HepG2 (cell line): Measurements from ENCODE around the gene PRKAG1. TPM values are rescaled to one million over a fixed set of nuclear protein-coding genes. Genes with fewer than 3 reads are reported as not detected.

Experiments
- ATAC-seq: fragments of 200-7000 bp; cut with Tn5 transposase; 3 replicates; pipeline ENCODE4 v1.9.1; 2020; ENCODE audit warnings: mild to moderate bottlenecking, moderate library complexity
- BruUV-seq: library from RNA; stranded (reverse); fragments of 400-500 nt; replicated peaks from 2 replicates; lab custom pipeline; 2021; lab: Mats Ljungman, UMichigan
- CTCF ChIA-PET: fragments of 300-600 bp; formaldehyde crosslinking; extraction: SDS; loops from one replicate; lab custom pipeline; 2021; ENCODE audit warnings: low total read pairs, inconsistent platforms, low intra/inter-chr PET ratio; lab: Yijun Ruan, JAX
- POLR2A ChIA-PET: fragments of 350-600 bp; sonication (Branson Sonifier 250); formaldehyde crosslinking; loops from one replicate; lab custom pipeline; 2020; ENCODE audit warnings: antibody characterized with exemption, inconsistent platforms; lab: Yijun Ruan, JAX
- DNase-seq: peaks from one replicate; pipeline ENCODE4 v3.0.0-alpha.2; 2015; ENCODE audit warnings: low spot score
- FAIRE-seq: peaks from 3 replicates; lab custom pipeline; 2011; peaks lifted over from hg19 to GRCh38; lab: Jason Lieb, UNC
- H2AFZ ChIP-seq: one replicate; pipeline ENCODE4 v1.6.1; 2011; ENCODE audit warnings: low read length, inconsistent platforms
- H3K27ac ChIP-seq: fragments of 300-600 bp; 3 replicates; pipeline ENCODE4 v1.8.0; 2011; ENCODE audit warnings: mixed run types, mild to moderate bottlenecking, mixed read lengths, low read length, inconsistent platforms; ENCODE audit not compliant: insufficient read depth; ENCODE audit errors: extremely low read length
- H3K27me3 ChIP-seq, 2 experiments: fragments of 200-600 bp in 1 of 2; 2 replicates in 1 of 2; 3 replicates in 1 of 2; pipeline versions ENCODE4 v1.6.0 to v1.8.0; 2011; ENCODE audit warnings: low read length in 2 of 2, mild to moderate bottlenecking in 2 of 2, moderate library complexity in 2 of 2, inconsistent platforms in 1 of 2; ENCODE audit not compliant: insufficient read depth in 2 of 2, control insufficient read depth in 1 of 2
- H3K36me3 ChIP-seq, 2 experiments: fragments of 200-600 bp in 1 of 2; replicated peaks in 1 of 2; 2 replicates in 1 of 2; 3 replicates in 1 of 2; pipeline versions ENCODE4 v1.5.1 to v1.8.0; 2011; ENCODE audit warnings: low read length in 2 of 2, inconsistent platforms in 1 of 2; ENCODE audit not compliant: insufficient read depth in 2 of 2, control insufficient read depth in 1 of 2
- H3K4me1 ChIP-seq: 2 replicates; pipeline ENCODE4 v1.5.1; 2012; ENCODE audit warnings: low read length, inconsistent platforms; ENCODE audit not compliant: insufficient read depth
- H3K4me2 ChIP-seq: 2 replicates; pipeline ENCODE4 v1.6.0; 2011; ENCODE audit warnings: low read depth, low read length, inconsistent platforms
- H3K4me3 ChIP-seq, 3 experiments: fragments of 200-600 bp in 1 of 3; sonication (generic), shearing (Covaris generic) in 1 of 3; replicated peaks in 1 of 3; 2 replicates each; pipeline ENCODE4 v1.5.1; 2011 to 2016; ENCODE audit warnings: low read length in 3 of 3, inconsistent platforms in 2 of 3, low read depth in 2 of 3, mild to moderate bottlenecking in 2 of 3, control low read depth in 1 of 3, mixed read lengths in 1 of 3; ENCODE audit not compliant: insufficient read depth in 1 of 3
- H3K79me2 ChIP-seq: one replicate; pipeline ENCODE4 v1.6.1; 2011; ENCODE audit warnings: low read length, inconsistent platforms; ENCODE audit not compliant: insufficient read depth
- H3K9ac ChIP-seq: 2 replicates; pipeline ENCODE4 v1.6.0; 2011; ENCODE audit warnings: mild to moderate bottlenecking, low read depth, low read length, inconsistent platforms; ENCODE audit not compliant: insufficient read depth
- H3K9me3 ChIP-seq: 2 replicates; pipeline ENCODE4 v1.5.1; 2012; ENCODE audit warnings: mild to moderate bottlenecking, low read length
- H4K20me1 ChIP-seq: 2 replicates; pipeline ENCODE4 v1.6.0; 2011; ENCODE audit warnings: inconsistent platforms, mild to moderate bottlenecking, low read length, moderate library complexity; ENCODE audit not compliant: insufficient read depth
- CSRNP1 ChIP-seq: sonication (generic); formaldehyde crosslinking; IDR thresholded peaks from 2 replicates; pipeline ENCODE4 v1.8.1; 2023; ENCODE audit warnings: mild to moderate bottlenecking, missing genetic modification reagents
- HMG20A ChIP-seq: IDR thresholded peaks from 2 replicates; pipeline ENCODE4 v1.6.1; 2016; ENCODE audit warnings: borderline replicate concordance
- MTA3 ChIP-seq: sonication (generic); formaldehyde crosslinking; IDR thresholded peaks from 2 replicates; pipeline ENCODE4 v1.4.0; 2020; ENCODE audit warnings: missing genetic modification reagents
- TBX2 ChIP-seq: sonication (generic); formaldehyde crosslinking; IDR thresholded peaks from 2 replicates; pipeline ENCODE4 v1.5.0; 2020; ENCODE audit warnings: missing genetic modification reagents, mild to moderate bottlenecking, borderline replicate concordance
- THAP9 ChIP-seq: sonication (generic); formaldehyde crosslinking; IDR thresholded peaks from 2 replicates; pipeline ENCODE4; 2020; ENCODE audit warnings: missing genetic modification reagents, mild to moderate bottlenecking, borderline replicate concordance
- ZBTB40 ChIP-seq, 2 experiments: fragments of 450-650 bp in 1 of 2; sonication (generic) in 1 of 2; formaldehyde crosslinking in 1 of 2; IDR thresholded peaks; 2 replicates each; pipeline versions ENCODE4 v1.6.1 to v1.8.0; 2016 to 2022; ENCODE audit warnings: antibody characterized with exemption in 1 of 2, mild to moderate bottlenecking in 1 of 2, missing genetic modification reagents in 1 of 2
- ZNF414 ChIP-seq: sonication (generic); formaldehyde crosslinking; IDR thresholded peaks from 2 replicates; pipeline ENCODE4 v1.5.0; 2020; ENCODE audit warnings: missing genetic modification reagents
- WGBS: methylation state at CpG from one replicate; pipeline ENCODE4 v1.1.6; 2017; ENCODE audit warnings: low lambda C conversion rate; 5-methylcytosine and 5-hydroxymethylcytosine counted together
- in situ Hi-C: cut with HindIII; loops from 2 replicates; pipeline ENCODE4 v1.10.0; 2017; ENCODE audit warnings: low pct_unique_long_range_greater_than_20kb; ENCODE audit not compliant: extremely low pct_ligation_motif_present
- intact Hi-C: fragments of 100-400 bp; cut with micrococcal nuclease; formaldehyde crosslinking; loops from one replicate; pipeline ENCODE4 v1.10.0; 2022; ENCODE audit not compliant: unreplicated experiment
- polyA plus RNA-seq, 8 experiments: library from polyadenylated mRNA; depleted of rRNA in 3 of 8; stranded (reverse) in 7 of 8; unstranded in 1 of 8; fragments of >200 nt; fragmentation: Illumina TruSeq in 4 of 8; extraction: Trizol in 4 of 8; gene quantifications; 2 replicates each; pipeline versions ENCODE4 v1.2.1 to v1.2.3, GENCODE V29; 2011 to 2016; ENCODE audit warnings: low read depth in 4 of 8, missing spikeins in 1 of 8, mixed read lengths in 1 of 8; ENCODE audit not compliant: insufficient read depth in 1 of 8
- total RNA-seq, 5 experiments: library from RNA; depleted of rRNA; stranded (reverse); fragments of >200 nt; fragmentation: Illumina TruSeq; extraction: Trizol; gene quantifications; 2 replicates each; pipeline ENCODE4 v1.2.3, GENCODE V29; 2016; ENCODE audit warnings: low read depth in 1 of 5

Gene PRKAG1
- total and polyA plus RNA-seq, 2 of the 13 experiments (the other 11 are each of a cell fraction or from before 2014, with no cell fraction given) = 26.1 to 32.8 TPM

GRCh38 chr12:48968467-48968866 lies 50.1 kb downstream of the PRKAG1 start (continued):
- TF ChIP-seq CSRNP1 (CRISPR knock-in tag) = no peak
- TF ChIP-seq THAP9 = no peak

- no peak overlapping the region for H3K27ac ChIP-seq
- H3K4me3 ChIP-seq = no peak overlapping the region
- peaks cover 33% of the 10 kb centered on the region for H3K4me1 ChIP-seq
- BruUV-seq = no TSS peak
- no peaks in the 10 kb centered on the region for H3K36me3 ChIP-seq
- no peak overlapping the region for H2AFZ ChIP-seq
- no peak overlapping the region for H3K9ac ChIP-seq
- no peak for FAIRE-seq
- ATAC-seq = peak; percentile 14
- no peaks in the 10 kb centered on the region for H3K79me2 ChIP-seq
- intact Hi-C loops (no loop called here), in situ Hi-C loops (no loop called here)
- POLR2A ChIA-PET = interaction anchor here (1.0 kb wide), 1 partner anchor 11 kb away, joined by 4 read pairs; the partner anchor contains the start of gene ARF3
- CTCF ChIA-PET = no interaction called here
- H4K20me1 ChIP-seq = peaks cover 4% of the 10 kb centered on the region; the same call in 1 of the 2 replicates
- H3K27me3 ChIP-seq = peaks cover 22 to 78% of the 10 kb centered on the region in 2 experiments
- H3K9me3 ChIP-seq = no peaks in the 10 kb centered on the region
- no peak for DNase-seq
- 3% methylated on average over 3 of the region's 7 CpGs for WGBS
- no peak overlapping the region for H3K4me2 ChIP-seq
- TF ChIP-seq ZNF414 = no peak
- TF ChIP-seq TBX2 = no peak
- TF ChIP-seq ZBTB40 (IDR thresholded peaks at IDR 0.05) = no peak
- no peak for TF ChIP-seq ZBTB40 (CRISPR knock-in tag; IDR thresholded peaks at IDR 0.05)
- no peak for TF ChIP-seq MTA3 (CRISPR knock-in tag)
- no peak for TF ChIP-seq HMG20A (CRISPR knock-in tag)
Measured at GRCh38 chr12:48967991-48968390, 50.6 kb downstream of the PRKAG1 start.
